BLaER1 (cell line): ENCODE results near the gene NBPF15.
"Not testable (repeated sequence)": the region's sequence is repeated elsewhere in the genome, so short reads cannot be mapped to it uniquely, and the experiment has no call there.

Experiments
- H3K27ac ChIP-seq: shearing (Covaris generic); formaldehyde crosslinking; 2 replicates; pipeline ENCODE4 v1.8.1; 2022
- H3K27me3 ChIP-seq: shearing (Covaris generic); formaldehyde crosslinking; 2 replicates; pipeline ENCODE4 v1.8.1; 2022
- H3K36me3 ChIP-seq: shearing (Covaris generic); formaldehyde crosslinking; 2 replicates; pipeline ENCODE4 v1.8.1; 2022
- H3K4me1 ChIP-seq: shearing (Covaris generic); formaldehyde crosslinking; 2 replicates; pipeline ENCODE4 v1.8.1; 2022
- H3K4me2 ChIP-seq: shearing (Covaris generic); formaldehyde crosslinking; 2 replicates; pipeline ENCODE4 v1.8.1; 2022
- H3K4me3 ChIP-seq: shearing (Covaris generic); formaldehyde crosslinking; 2 replicates; pipeline ENCODE4 v1.8.1; 2022
- H3K9ac ChIP-seq: shearing (Covaris generic); formaldehyde crosslinking; 2 replicates; pipeline ENCODE4 v1.8.1; 2022
- H3K9me3 ChIP-seq: shearing (Covaris generic); formaldehyde crosslinking; 2 replicates; pipeline ENCODE4 v1.8.1; 2022
- H4K20me1 ChIP-seq: shearing (Covaris generic); formaldehyde crosslinking; 2 replicates; pipeline ENCODE4 v1.8.1; 2022

The NBPF15 gene, protein sequence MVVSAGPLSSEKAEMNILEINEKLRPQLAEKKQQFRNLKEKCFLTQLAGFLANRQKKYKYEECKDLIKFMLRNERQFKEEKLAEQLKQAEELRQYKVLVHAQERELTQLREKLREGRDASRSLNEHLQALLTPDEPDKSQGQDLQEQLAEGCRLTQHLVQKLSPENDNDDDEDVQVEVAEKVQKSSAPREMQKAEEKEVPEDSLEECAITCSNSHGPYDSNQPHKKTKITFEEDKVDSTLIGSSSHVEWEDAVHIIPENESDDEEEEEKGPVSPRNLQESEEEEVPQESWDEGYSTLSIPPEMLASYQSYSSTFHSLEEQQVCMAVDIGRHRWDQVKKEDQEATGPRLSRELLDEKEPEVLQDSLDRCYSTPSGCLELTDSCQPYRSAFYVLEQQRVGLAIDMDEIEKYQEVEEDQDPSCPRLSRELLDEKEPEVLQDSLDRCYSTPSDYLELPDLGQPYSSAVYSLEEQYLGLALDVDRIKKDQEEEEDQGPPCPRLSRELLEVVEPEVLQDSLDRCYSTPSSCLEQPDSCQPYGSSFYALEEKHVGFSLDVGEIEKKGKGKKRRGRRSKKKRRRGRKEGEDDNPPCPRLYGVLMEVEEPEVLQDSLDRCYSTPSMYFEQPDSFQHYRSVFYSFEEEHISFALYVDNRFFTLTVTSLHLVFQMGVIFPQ

DNA sequence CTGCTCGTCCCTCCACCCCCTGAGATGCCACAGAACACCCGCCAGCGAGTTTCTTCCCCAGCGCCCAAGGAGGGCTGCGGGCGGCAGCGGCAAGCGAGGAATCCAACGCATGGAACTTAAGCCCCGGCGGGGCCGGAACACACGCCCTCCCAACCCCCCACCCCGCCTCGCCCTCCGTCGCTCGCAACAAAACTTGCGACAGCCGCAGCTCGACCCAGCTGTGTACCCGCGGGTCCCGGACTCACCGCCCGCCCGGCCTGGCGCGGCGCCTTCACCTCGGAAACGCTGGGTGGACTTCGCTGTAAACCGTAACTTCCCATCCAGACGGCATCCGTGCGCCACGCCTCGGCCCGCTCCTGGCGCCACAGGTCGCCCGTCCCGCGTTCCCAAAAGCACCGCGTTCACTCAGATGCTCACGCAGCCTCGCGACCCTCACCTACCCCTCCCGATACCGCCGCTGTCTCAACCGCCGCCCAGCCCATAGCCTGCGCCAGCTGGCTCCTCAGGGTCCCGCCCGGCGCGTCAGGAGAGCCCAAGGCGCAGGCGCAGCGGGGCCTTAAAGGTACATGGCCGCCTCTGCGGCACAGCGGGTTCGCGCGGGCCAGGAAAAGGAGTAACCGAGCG, at the start of gene NBPF15:
NBPF15 (minus strand) TSS at position 534 of the 624 bp plus-strand sequence. CDS start 21,666 bp downstream, outside the sequence.
- H4K20me1 ChIP-seq, H3K27me3 ChIP-seq, H3K27ac ChIP-seq, H3K9ac ChIP-seq, H3K9me3 ChIP-seq, H3K36me3 ChIP-seq, H3K4me1 ChIP-seq: not testable (repeated sequence)
- Histone ChIP-seq H3K4me2 (peak within 1 kb of the TSS; percentile 63), H3K4me3 (peak within 1 kb of the TSS; percentile 69)

DNA sequence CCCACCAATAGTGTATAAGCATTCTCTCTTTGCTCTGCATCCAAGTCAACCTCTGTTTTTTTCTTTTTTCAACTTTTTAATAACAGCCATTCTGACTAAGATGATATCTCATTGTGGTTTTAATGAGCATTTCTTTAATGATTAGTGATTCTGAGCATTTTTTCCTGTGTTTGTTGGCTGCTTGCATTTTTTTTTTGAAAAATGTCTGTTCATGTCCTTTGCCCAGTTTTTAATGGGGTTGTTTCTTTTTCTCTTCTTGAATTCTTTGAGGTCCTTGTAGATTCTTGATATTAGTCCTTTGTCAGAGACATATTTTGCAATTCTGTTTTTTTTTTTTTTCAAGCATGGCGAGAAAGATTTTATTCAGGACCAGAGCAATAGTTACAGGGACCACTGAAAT, 35.0 kb upstream of the NBPF15 start:
- H3K9ac ChIP-seq, H4K20me1 ChIP-seq, H3K4me2 ChIP-seq: not testable (repeated sequence)

DNA sequence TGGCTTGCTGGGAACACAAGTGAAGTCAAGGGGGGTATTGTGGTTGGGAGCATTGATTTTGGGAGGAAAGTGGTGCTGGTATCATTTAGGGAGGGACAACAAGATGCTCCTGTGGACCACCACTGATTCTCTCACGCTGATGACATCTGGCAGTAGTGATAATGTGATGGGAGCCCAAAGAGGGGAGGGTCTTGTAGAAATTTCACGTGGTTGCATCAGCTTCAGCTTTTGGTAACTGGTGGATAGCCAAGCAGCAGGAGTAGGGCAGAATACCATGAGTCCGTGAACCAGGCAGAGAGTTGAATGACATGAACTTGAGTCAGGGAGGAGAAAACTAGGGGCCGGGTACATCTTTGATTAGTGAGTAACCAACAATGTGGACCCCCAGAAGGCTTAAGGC, 32.7 kb upstream of the NBPF15 start:
- H3K27me3 ChIP-seq, H3K9me3 ChIP-seq, H3K4me2 ChIP-seq, H3K36me3 ChIP-seq, H4K20me1 ChIP-seq, H3K4me1 ChIP-seq, H3K9ac ChIP-seq, H3K27ac ChIP-seq, H3K4me3 ChIP-seq: not testable (repeated sequence)

More for the DNA sequence above, 35.0 kb upstream of the NBPF15 start:
- not testable (repeated sequence) for H3K27ac ChIP-seq, H3K4me3 ChIP-seq, H3K27me3 ChIP-seq, H3K9me3 ChIP-seq, H3K4me1 ChIP-seq, H3K36me3 ChIP-seq

DNA sequence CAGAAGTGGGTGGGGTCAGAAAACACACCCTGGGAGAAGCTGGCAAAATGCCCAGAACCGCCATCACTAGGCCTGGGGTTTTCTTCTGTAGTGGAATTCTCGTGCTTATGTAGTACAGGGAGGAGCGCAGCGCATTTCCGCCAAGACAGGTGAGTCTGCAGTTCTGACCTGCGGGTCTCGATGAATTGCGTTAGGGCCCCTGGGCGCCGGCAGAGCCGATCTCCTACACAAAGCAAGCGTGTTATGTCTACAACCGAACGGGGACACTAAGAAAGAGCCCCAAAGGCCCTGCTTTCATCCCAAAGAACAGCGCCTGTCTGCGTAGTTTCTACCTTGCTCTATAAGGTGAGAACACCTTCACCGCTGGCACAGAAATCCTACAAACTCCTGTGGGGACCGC, 28.9 kb upstream of the NBPF15 start:
- H3K27me3 ChIP-seq, H3K36me3 ChIP-seq, H3K9ac ChIP-seq, H3K27ac ChIP-seq, H3K4me3 ChIP-seq, H3K4me2 ChIP-seq, H3K9me3 ChIP-seq, H4K20me1 ChIP-seq, H3K4me1 ChIP-seq: not testable (repeated sequence)

DNA sequence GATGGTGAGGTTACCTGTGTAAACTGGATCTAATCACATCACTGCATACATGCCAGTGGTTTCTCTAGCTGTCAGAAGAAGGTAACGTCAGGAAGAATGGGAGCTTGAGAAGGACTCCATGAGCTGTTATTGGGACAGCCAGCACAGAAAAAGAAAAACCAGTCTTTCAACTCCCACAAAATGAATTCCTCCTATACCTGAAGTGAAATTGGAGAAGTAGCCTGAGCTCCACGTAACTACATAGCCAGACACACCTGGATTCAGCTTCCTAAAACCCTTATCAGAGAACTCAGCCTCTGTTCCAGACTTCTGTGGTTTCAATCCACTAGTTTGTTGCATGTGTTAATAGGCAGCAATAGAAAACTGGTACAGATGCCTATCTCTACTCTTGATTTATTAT, 25.5 kb upstream of the NBPF15 start:
- H3K4me3 ChIP-seq, H3K9ac ChIP-seq, H3K9me3 ChIP-seq, H3K4me1 ChIP-seq, H3K27ac ChIP-seq, H4K20me1 ChIP-seq, H3K36me3 ChIP-seq, H3K27me3 ChIP-seq, H3K4me2 ChIP-seq: not testable (repeated sequence)

DNA sequence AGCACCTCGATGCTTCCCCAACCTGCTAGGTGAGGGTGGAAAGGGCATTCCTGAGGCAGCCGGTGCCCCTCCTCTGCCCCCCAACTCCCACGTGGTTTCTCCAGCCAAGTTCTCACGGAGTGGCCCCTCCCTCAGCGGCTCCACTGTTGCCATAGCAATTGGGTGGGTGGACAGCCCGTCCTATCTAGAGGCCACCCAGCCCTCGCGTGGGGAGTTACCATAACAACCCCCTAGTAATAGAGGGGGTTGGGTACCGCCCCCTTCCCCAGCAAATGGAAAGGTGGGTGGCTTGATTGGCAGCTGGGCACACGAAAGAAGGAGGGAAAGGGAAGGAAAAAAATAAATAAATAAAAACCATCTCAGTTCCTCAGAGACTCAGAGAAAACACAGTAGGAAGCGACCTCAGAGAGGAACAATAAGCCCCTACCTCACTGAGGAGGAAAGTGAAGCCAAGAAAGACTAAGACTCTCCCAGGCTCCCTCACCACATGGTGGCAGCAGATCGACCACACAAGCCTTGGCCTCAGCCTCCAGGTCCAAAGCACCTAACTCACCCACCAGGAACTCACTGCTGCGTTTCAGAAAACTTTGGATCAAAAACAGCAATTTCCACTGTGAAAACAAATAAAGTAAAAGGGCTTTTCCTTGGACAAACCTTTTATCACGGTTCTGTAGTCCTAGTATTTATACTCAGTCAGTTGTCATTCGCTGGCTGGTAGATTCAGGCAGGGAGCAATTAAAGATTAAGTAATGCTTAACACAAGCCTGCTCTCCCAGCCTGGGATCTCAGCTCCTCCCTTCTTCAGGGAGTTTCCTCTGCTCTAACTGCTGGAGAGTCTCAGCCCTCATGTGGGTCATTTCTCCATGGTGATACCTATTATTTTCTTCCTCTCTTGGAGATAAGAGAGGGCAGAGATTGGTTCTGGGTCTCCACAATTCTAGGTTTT, 23.9 kb upstream of the NBPF15 start:
- not testable (repeated sequence) for H3K27me3 ChIP-seq, H3K4me2 ChIP-seq, H3K4me3 ChIP-seq, H3K9me3 ChIP-seq, H3K27ac ChIP-seq, H4K20me1 ChIP-seq, H3K4me1 ChIP-seq, H3K36me3 ChIP-seq, H3K9ac ChIP-seq

DNA sequence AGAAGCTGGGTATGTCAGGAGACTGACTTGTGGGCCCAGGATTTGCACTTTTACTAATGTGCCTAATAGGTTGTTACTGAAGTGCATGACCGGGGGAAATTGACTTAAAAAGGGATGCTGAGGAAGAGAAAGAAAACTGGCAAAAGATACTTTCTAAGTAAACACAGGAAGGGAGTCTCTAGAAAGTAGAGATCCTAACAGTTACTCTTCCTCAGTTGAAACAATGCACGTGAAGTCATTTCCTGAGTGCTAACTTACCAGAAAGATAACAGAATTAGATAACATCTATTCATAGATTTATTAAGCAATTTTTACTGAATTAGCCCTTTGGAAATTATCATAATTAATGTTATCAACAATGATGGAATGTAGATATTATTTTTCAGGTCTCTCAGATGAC, 12.4 kb upstream of the NBPF15 start:
- not testable (repeated sequence) for H3K9me3 ChIP-seq, H3K4me1 ChIP-seq, H3K27me3 ChIP-seq, H3K36me3 ChIP-seq, H3K4me3 ChIP-seq, H3K4me2 ChIP-seq, H3K9ac ChIP-seq, H3K27ac ChIP-seq, H4K20me1 ChIP-seq

DNA sequence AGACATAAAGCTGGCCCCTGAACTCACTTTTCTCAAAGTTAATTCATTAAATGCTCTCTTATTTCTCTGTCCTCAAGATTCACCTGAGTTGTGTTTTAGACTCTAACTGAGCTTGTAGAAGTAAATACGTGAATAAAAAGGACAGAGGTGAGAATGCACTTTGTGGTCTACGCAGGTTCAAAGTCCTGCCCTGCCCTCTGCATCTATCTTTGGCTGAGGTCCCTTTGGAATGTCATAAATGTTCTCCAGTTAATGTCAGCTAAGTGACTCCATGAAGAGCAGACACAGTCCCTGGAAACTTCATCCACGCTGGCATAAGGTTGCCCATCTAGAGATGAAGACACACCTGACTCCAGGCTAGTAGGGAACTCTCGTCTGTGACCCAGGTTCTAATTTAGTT, 10.0 kb upstream of the NBPF15 start:
- not testable (repeated sequence) for H3K27ac ChIP-seq, H3K4me3 ChIP-seq, H3K36me3 ChIP-seq, H3K9me3 ChIP-seq, H4K20me1 ChIP-seq, H3K9ac ChIP-seq, H3K4me2 ChIP-seq, H3K27me3 ChIP-seq, H3K4me1 ChIP-seq

DNA sequence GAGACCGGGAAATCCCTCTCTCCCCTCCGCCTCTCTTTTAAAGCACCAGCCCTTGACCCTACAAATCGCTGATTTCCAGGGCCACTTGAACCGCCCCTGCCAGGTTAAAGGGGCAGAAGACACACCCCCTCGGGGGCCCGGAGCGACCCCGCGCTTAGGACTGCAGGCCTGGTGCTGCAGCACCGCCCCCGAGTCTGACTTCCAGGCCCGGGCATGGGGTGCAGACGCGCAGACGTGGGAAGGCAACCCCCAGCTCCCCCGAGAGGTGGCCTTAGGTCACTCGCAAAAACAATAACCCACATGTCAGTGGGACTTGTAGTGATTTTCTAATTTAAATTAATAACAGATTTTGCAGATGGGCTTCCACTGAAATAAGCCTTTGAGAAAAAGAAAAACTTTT, 309 bp upstream of the NBPF15 start:
- not testable (repeated sequence) for H3K9ac ChIP-seq, H3K36me3 ChIP-seq, H3K9me3 ChIP-seq, H3K4me2 ChIP-seq, H3K27me3 ChIP-seq, H3K27ac ChIP-seq, H4K20me1 ChIP-seq, H3K4me1 ChIP-seq
- peak overlapping the region; percentile 69; the same call in 1 of the 2 replicates for H3K4me3 ChIP-seq

DNA sequence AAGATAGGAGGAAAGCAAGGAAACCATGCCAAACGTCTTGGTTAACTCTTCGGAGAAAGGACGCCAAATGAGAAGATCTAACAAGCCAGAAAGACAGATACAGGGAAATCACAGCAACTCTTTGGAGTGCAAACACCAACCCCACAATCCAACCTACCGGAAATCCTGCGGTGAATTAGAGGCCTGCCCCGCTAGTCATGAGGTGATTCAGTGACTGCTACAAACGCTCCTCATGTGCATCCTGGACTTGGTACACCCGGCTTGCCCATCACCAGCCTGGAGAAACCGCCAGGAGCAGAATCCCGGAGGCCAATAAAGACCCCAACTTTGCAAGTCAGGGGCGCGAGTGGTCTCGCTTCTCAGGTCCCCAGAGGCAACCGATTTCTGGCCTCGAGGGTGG, 783 bp downstream of the NBPF15 start:
- H3K9me3 ChIP-seq, H3K27me3 ChIP-seq, H3K27ac ChIP-seq, H3K9ac ChIP-seq, H4K20me1 ChIP-seq, H3K36me3 ChIP-seq, H3K4me1 ChIP-seq: not testable (repeated sequence)
- Histone ChIP-seq H3K4me2 (peak overlapping the region; percentile 63), H3K4me3 (peak overlapping the region; percentile 69)

DNA sequence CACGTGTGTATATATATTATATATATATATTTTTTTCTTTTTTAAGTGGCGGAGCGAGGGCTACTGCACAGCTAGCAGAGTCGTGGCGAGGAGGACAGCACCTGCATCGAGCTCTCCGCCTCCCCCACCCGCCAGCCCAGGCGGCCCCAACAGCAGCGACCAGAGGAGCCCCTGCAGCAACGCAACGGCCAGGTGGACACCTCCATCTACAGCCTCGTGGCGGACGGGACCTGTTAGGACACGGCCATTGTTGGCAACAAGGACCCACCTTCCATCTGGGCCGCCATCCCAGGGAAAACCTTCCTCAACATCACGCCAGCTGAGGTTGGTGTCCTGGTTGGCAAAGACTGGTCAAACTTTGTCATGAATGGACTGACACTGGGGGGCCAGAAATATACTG, 19.1 kb downstream of the NBPF15 start:
- H3K36me3 ChIP-seq: not testable (repeated sequence)

DNA sequence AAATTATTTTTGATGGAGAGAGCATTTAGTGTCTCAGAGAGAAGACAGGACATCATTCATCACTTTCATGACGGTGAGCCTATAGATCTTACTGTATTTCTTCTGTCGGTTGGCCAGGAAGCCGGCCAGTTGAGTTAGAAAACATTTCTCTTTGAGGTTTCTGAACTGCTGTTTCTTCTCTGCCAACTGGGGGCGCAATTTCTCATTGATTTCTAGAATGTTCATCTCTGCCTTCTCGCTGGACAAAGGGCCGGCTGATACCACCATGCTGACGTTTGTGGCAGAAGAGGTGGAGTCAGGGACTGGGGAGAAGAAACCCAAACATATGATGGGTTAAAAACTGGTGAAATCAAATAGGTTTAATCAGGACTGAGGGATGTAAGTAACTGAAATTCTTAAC, 21.7 kb downstream of the NBPF15 start:
- not testable (repeated sequence) for H3K27me3 ChIP-seq, H3K4me2 ChIP-seq, H3K4me3 ChIP-seq, H4K20me1 ChIP-seq, H3K27ac ChIP-seq, H3K36me3 ChIP-seq, H3K9ac ChIP-seq, H3K9me3 ChIP-seq, H3K4me1 ChIP-seq

More for the DNA sequence above, 19.1 kb downstream of the NBPF15 start:
- not testable (repeated sequence) for H3K4me1 ChIP-seq, H3K27me3 ChIP-seq, H3K4me3 ChIP-seq, H3K27ac ChIP-seq, H3K4me2 ChIP-seq, H3K9ac ChIP-seq, H3K9me3 ChIP-seq, H4K20me1 ChIP-seq

DNA sequence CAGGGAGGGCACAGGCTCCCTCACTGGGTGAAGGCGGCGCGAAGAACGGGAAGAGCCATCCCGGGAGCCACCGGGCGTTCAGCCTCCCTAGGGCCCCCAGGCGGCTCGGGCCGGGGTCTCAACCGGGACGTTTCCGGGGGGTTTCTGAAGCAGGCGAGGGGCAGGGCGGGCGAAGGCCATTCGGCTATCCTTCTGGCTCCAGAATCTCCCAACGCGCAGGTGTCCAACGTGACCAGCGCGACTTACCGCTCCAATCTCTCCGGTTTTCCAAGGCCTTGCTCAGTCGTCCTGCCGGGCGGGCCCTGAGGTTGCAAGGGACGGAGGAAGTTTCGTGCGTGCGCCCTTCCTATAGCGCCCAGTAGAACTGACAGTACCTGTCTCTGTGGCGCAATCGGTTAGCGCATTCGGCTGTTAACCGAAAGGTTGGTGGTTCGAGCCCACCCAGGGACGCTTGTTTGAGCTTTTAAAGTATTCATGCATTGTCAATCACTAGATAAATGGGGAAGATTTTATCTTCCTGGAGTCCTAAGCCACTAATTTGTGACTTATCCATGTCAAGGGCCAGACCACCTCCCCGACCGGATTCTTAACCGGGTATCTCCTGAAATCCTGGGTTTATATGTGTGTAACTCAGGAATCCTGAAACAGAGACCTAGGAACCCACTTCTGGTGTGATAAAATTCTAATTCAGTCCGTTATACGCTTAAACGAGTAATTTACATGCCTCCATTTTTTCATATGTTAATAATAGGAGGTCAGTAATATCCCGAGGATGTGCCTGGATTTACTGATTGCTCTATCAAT, 42.4 kb downstream of the NBPF15 start:
- not testable (repeated sequence) for H3K27me3 ChIP-seq, H4K20me1 ChIP-seq, H3K9ac ChIP-seq, H3K36me3 ChIP-seq, H3K4me3 ChIP-seq, H3K9me3 ChIP-seq, H3K27ac ChIP-seq, H3K4me2 ChIP-seq, H3K4me1 ChIP-seq
